Endothelial cell of umbilical vein (primary cell): Measurements from ENCODE around the gene MPL. TPM values are rescaled to one million over a fixed set of nuclear protein-coding genes. Genes with fewer than 3 reads are reported as not detected.
A peak's percentile ranks its signal among the peaks of the same experiment; 100 is the strongest.

Experiments used
- Bru-seq: library from RNA; stranded (reverse); fragments of 400-500 nt; gene quantifications from one replicate; lab custom pipeline; 2021; lab: Mats Ljungman, UMichigan
- BruChase-seq, 2 experiments: library from RNA; stranded (reverse); fragments of 400-500 nt; gene quantifications; one replicate each; lab custom pipeline; 2021; lab: Mats Ljungman, UMichigan
- BruUV-seq: library from RNA; stranded (reverse); fragments of 400-500 nt; replicated peaks from 2 replicates; lab custom pipeline; 2021; lab: Mats Ljungman, UMichigan
- CTCF ChIA-PET: fragments of 300-600, 350-600 bp; sonication (Branson Sonifier 250); formaldehyde crosslinking; loops from one replicate; lab custom pipeline; 2021; ENCODE audit warnings: antibody characterized with exemption, inconsistent platforms; lab: Charles Lee
- POLR2A ChIA-PET: fragments of 300-600, 350-600 bp; sonication (Branson Sonifier 250); formaldehyde crosslinking; loops from one replicate; lab custom pipeline; 2021; ENCODE audit warnings: antibody characterized with exemption, inconsistent platforms; lab: Charles Lee
- DNase-seq: peaks from one replicate; pipeline ENCODE4 v3.0.0-alpha.2; 2011; ENCODE audit warnings: low read depth, low spot score
- FAIRE-seq: peaks from 2 replicates; lab custom pipeline; 2011; peaks lifted over from hg19 to GRCh38; lab: Jason Lieb, UNC
- H2AFZ ChIP-seq: 2 replicates; pipeline ENCODE4 v1.6.0; 2012; ENCODE audit warnings: low read depth, low read length, control low read depth, inconsistent platforms
- H3K27ac ChIP-seq: 2 replicates; pipeline ENCODE4 v1.5.1; 2011; ENCODE audit warnings: low read depth, mild to moderate bottlenecking, control low read depth, low read length, moderate library complexity; ENCODE audit not compliant: insufficient read depth
- H3K27me3 ChIP-seq, 2 experiments: 2 replicates each; pipeline versions ENCODE4 v1.6.0 to v1.6.1; 2011; ENCODE audit warnings: low read length in 2 of 2, mixed read lengths in 1 of 2; ENCODE audit not compliant: control insufficient read depth in 2 of 2, insufficient read depth in 2 of 2
- H3K36me3 ChIP-seq, 2 experiments: 2 replicates in 1 of 2; 3 replicates in 1 of 2; pipeline ENCODE4 v1.5.1; 2011; ENCODE audit warnings: low read length in 2 of 2, mild to moderate bottlenecking in 1 of 2, moderate library complexity in 1 of 2; ENCODE audit not compliant: control insufficient read depth in 2 of 2, insufficient read depth in 2 of 2; ENCODE audit errors: extremely low read depth in 1 of 2
- H3K4me1 ChIP-seq: 3 replicates; pipeline ENCODE4 v1.5.1; 2011; ENCODE audit warnings: mild to moderate bottlenecking, low read length; ENCODE audit not compliant: control insufficient read depth, insufficient read depth; ENCODE audit errors: extremely low read depth
- H3K4me2 ChIP-seq: 2 replicates; pipeline ENCODE4 v1.6.1; 2011; ENCODE audit warnings: low read length, control low read depth, mixed read lengths; ENCODE audit not compliant: insufficient read depth
- H3K4me3 ChIP-seq, 3 experiments: fragments of 200-600 bp in 1 of 3; sonication (generic), shearing (Covaris generic) in 1 of 3; replicated peaks in 1 of 3; 2 replicates each; pipeline ENCODE4 v1.5.1; 2011 to 2016; ENCODE audit warnings: control low read depth in 3 of 3, low read length in 3 of 3, mild to moderate bottlenecking in 2 of 3, inconsistent platforms in 1 of 3, low read depth in 1 of 3, moderate library complexity in 1 of 3; ENCODE audit not compliant: insufficient read depth in 1 of 3
- H3K79me2 ChIP-seq: 2 replicates; pipeline ENCODE4 v1.6.0; 2012; ENCODE audit warnings: low read length, inconsistent platforms; ENCODE audit not compliant: control insufficient read depth, insufficient read depth
- H3K9ac ChIP-seq: replicated peaks from 2 replicates; pipeline ENCODE3; 2011; ENCODE audit warnings: low read length, control low read depth; ENCODE audit not compliant: insufficient read depth; ENCODE audit errors: extremely low read depth
- H3K9me1 ChIP-seq: replicated peaks from 3 replicates; pipeline ENCODE4 v1.6.0; 2011; ENCODE audit warnings: mild to moderate bottlenecking, low read length; ENCODE audit not compliant: control insufficient read depth, insufficient read depth; ENCODE audit errors: extremely low read depth
- H3K9me3 ChIP-seq: replicated peaks from 2 replicates; pipeline ENCODE4 v1.5.1; 2012; ENCODE audit warnings: low read length, inconsistent platforms; ENCODE audit not compliant: control insufficient read depth, insufficient read depth
- H4K20me1 ChIP-seq: replicated peaks from 2 replicates; pipeline ENCODE3; 2011; ENCODE audit warnings: mild to moderate bottlenecking, low read length; ENCODE audit not compliant: control insufficient read depth, insufficient read depth; ENCODE audit errors: extremely low read depth
- EZH2 ChIP-seq: IDR thresholded peaks from 2 replicates; pipeline ENCODE4 v1.6.1; 2012; ENCODE audit warnings: borderline replicate concordance, low read depth, mild to moderate bottlenecking, moderate library complexity, low read length, inconsistent platforms; ENCODE audit not compliant: severe bottlenecking
- FOS ChIP-seq: IDR thresholded peaks from 2 replicates; pipeline ENCODE4 v1.6.1; 2011; ENCODE audit warnings: mild to moderate bottlenecking, low read length, moderate library complexity, borderline replicate concordance; ENCODE audit not compliant: insufficient read depth
- GATA2 ChIP-seq: IDR thresholded peaks from 2 replicates; pipeline ENCODE4 v1.7.0; 2011; ENCODE audit warnings: low read depth, mild to moderate bottlenecking, moderate library complexity, mixed read lengths, low read length; ENCODE audit not compliant: insufficient read length, insufficient read depth
- JUN ChIP-seq: IDR thresholded peaks from 2 replicates; pipeline ENCODE4 v1.6.1; 2011; ENCODE audit warnings: borderline replicate concordance, low read depth; ENCODE audit not compliant: insufficient read length, insufficient read depth
- MAX ChIP-seq: IDR thresholded peaks from 2 replicates; pipeline ENCODE4 v1.6.1; 2011; ENCODE audit not compliant: insufficient read depth, insufficient read length
- MYC ChIP-seq: IDR thresholded peaks from one replicate; pipeline ENCODE4 v1.6.1; 2011; ENCODE audit warnings: mild to moderate bottlenecking, low read depth, low read length
- POLR2A ChIP-seq: IDR thresholded peaks from 2 replicates; pipeline ENCODE4 v1.6.1; 2012; ENCODE audit warnings: low read depth, mild to moderate bottlenecking, control low read depth, low read length
- POLR2AphosphoS5 ChIP-seq: IDR thresholded peaks from 2 replicates; pipeline ENCODE4 v1.6.1; 2012; ENCODE audit warnings: low read depth, mild to moderate bottlenecking, control low read depth, low read length, moderate library complexity; ENCODE audit not compliant: insufficient read depth
- dilution Hi-C: fragments of 300-500 bp; cut with MboI; formaldehyde crosslinking; loops from one replicate; pipeline ENCODE4 v1.15.0; 2019; ENCODE audit warnings: low sequenced_read_pairs; ENCODE audit not compliant: extremely low pct_ligation_motif_present
- intact Hi-C: fragments of 100-400 bp; cut with micrococcal nuclease; formaldehyde crosslinking; loops from one replicate; pipeline ENCODE4 v1.10.0; 2022
- long read RNA-seq: library from polyadenylated mRNA; stranded (forward); transcript quantifications from one replicate; pipeline ENCODE4 v2.0.0, GENCODE V29; 2021
- polyA minus RNA-seq, 3 experiments: library from RNA; depleted of rRNA, polyadenylated mRNA; stranded (reverse); fragments of >200 nt; gene quantifications; 1 replicate in 1 of 3; 2 replicates in 2 of 3; pipeline ENCODE4 v1.2.3, GENCODE V29; 2011
- polyA plus RNA-seq, 4 experiments: library from polyadenylated mRNA; depleted of rRNA in 3 of 4; stranded (reverse) in 3 of 4; unstranded in 1 of 4; fragments of >200 nt; gene quantifications; 2 replicates each; pipeline versions ENCODE4 v1.2.1 to v1.2.3, GENCODE V29; 2011 to 2012; ENCODE audit warnings: missing spikeins in 1 of 4
- total RNA-seq: library from RNA; stranded (reverse); gene quantifications from 2 replicates; pipeline ENCODE4 v1.2.3, GENCODE V29; 2021
- TF ChIP-seq, protein P1 (sequence below), 2 donors: IDR thresholded peaks; 1 replicate in 1 of 2; 2 replicates in 1 of 2; pipeline ENCODE4 v1.5.1; 2011; ENCODE audit warnings: low read length in 2 of 2, mild to moderate bottlenecking in 2 of 2, moderate library complexity in 2 of 2, control low read depth in 1 of 2, inconsistent platforms in 1 of 2, low read depth in 1 of 2; ENCODE audit not compliant: insufficient read depth in 1 of 2; ENCODE audit errors: extremely low read depth in 1 of 2

Gene MPL
- 0.18 and 0.24 TPM in 2 replicates for total RNA-seq
- polyA plus RNA-seq = 0.13 and 0.14 TPM in 2 replicates
- polyA plus RNA-seq (2011; cell fraction: cytosol; rRNA removed) = 0.03 and 0.06 TPM in 2 replicates
- 0.25 and 0.55 TPM in 2 replicates for polyA plus RNA-seq (2011; cell fraction: nucleus; rRNA removed)
- polyA plus RNA-seq (2012) = not detected in 2 replicates
- polyA minus RNA-seq = 0.13 and 1.6 TPM in 2 replicates
- not detected for polyA minus RNA-seq (2011; cell fraction: cytosol; rRNA and poly(A)+ RNA removed)
- 0.34 and 0.48 TPM in 2 replicates for polyA minus RNA-seq (2011; cell fraction: nucleus; rRNA and poly(A)+ RNA removed)
- Bru-seq, nascent RNA = percentile 22 among the genes with signal in this experiment
- BruChase-seq, experiment 1, labeled RNA remaining after a 6-hour chase = percentile 21 among the genes with signal in this experiment
- BruChase-seq, experiment 2, labeled RNA remaining after a 2-hour chase = percentile 20 among the genes with signal in this experiment
- long read RNA-seq = 0 reads

DNA sequence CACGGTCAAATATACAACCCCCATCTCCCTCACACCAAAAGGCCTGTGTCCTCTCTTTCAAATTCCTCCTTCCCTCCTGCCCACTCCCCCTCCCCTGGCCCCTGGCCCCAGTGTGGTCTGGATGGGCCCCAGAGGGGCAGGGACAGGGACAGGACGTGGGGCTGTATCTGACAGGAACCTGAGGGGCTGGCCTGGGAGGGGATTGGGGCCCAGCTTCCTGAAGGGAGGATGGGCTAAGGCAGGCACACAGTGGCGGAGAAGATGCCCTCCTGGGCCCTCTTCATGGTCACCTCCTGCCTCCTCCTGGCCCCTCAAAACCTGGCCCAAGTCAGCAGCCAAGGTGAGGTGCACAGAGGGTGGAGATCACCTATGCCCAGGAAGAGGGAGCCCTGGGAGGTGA lies at the start of gene MPL:
Gene MPL, plus strand, starts transcription at position 231 of the 400 bp plus-strand sequence. Its CDS starts 31 bp downstream, at position 262.
- H3K4me3 ChIP-seq = no peak within 1 kb of the TSS
- ChIA-PET CTCF (no interaction called here), POLR2A (no interaction called here)
- no peaks in the 10 kb centered on the region for H3K9me3 ChIP-seq
- H3K4me1 ChIP-seq = no peaks in the 10 kb centered on the region
- H3K79me2 ChIP-seq = no peaks in the 10 kb centered on the region
- intact Hi-C loops (no loop called here), dilution Hi-C loops (no loop called here)
- DNase-seq (no peak), FAIRE-seq (no peak)
- H4K20me1 ChIP-seq = no peaks in the 10 kb centered on the region
- no peak within 1 kb of the TSS for H3K27ac ChIP-seq
- BruUV-seq = no TSS peak
- no peak within 1 kb of the TSS for H3K4me2 ChIP-seq
- no peaks in the 10 kb centered on the region for H3K9me1 ChIP-seq
- H3K36me3 ChIP-seq = no peaks in the 10 kb centered on the region
- H2AFZ ChIP-seq = no peak within 1 kb of the TSS
- TF ChIP-seq GATA2 (no peak), MYC (no peak), JUN (no peak), POLR2AphosphoS5 (no peak), POLR2A (no peak), MAX (no peak), FOS (no peak), EZH2 (no peak)
- TF ChIP-seq, protein P1, sequence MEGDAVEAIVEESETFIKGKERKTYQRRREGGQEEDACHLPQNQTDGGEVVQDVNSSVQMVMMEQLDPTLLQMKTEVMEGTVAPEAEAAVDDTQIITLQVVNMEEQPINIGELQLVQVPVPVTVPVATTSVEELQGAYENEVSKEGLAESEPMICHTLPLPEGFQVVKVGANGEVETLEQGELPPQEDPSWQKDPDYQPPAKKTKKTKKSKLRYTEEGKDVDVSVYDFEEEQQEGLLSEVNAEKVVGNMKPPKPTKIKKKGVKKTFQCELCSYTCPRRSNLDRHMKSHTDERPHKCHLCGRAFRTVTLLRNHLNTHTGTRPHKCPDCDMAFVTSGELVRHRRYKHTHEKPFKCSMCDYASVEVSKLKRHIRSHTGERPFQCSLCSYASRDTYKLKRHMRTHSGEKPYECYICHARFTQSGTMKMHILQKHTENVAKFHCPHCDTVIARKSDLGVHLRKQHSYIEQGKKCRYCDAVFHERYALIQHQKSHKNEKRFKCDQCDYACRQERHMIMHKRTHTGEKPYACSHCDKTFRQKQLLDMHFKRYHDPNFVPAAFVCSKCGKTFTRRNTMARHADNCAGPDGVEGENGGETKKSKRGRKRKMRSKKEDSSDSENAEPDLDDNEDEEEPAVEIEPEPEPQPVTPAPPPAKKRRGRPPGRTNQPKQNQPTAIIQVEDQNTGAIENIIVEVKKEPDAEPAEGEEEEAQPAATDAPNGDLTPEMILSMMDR (IDR thresholded peaks at IDR 0.05; ENCODE audit: extremely low read depth in 1 of 2, insufficient read depth in 1 of 2, low read depth in 1 of 2, low read length in 2 of 2) = no peak
- no peak within 1 kb of the TSS for H3K9ac ChIP-seq
- peaks cover 0 to 2% of the 10 kb centered on the region in 2 experiments for H3K27me3 ChIP-seq
